Stimulated activated CD4-positive, alpha-beta T cell treated with anti-CD3 and anti-CD28 coated beads, Interleukin-2, amount 100 ng/mL, for 4 hours (primary cell): Measurements from ENCODE around the gene AKTIP.
A peak's percentile ranks its signal among the peaks of the same experiment; 100 is the strongest.

Experiments
- DNase-seq: peaks from one replicate; pipeline ENCODE4 v3.0.0-alpha.2; 2020; ENCODE audit warnings: low read depth

AKTIP gene

DNA sequence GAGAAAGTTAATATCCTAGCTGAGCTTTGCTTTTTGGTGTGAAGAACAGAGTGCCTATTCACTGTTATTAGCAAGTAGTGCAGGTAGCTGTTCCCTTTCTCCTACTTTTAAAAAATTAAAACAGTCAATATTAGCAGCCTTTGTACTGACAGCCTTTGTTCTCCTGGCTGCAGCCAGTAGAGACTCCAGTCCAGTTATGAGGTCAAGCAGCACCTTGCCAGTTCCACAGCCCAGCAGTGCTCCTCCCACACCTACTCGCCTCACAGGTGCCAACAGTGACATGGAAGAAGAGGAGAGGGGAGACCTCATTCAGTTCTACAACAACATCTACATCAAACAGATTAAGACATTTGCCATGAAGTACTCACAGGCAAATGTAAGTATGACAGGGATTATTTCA, 22.6 kb downstream of the AKTIP start:
- DNase-seq = no peak

DNA sequence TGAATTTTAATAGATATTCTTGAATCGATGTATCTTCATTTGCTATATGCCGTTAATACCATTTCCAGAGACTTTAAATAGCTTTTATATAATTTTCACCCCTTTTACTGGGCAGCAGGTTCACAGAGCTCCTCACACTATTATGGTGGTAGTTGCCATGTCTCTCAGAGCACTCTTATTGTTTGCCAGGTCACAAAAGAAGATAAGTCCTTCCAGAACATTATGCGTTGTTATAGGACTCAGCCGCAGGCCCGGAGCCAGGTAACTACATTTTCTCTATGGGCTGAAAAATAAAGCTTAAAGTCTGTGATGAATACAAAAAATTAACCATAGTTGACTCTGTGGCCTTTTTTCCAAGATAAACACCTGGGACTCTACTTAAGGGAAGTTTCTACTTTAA, 24.0 kb downstream of the AKTIP start:
- DNase-seq = no peak

DNA sequence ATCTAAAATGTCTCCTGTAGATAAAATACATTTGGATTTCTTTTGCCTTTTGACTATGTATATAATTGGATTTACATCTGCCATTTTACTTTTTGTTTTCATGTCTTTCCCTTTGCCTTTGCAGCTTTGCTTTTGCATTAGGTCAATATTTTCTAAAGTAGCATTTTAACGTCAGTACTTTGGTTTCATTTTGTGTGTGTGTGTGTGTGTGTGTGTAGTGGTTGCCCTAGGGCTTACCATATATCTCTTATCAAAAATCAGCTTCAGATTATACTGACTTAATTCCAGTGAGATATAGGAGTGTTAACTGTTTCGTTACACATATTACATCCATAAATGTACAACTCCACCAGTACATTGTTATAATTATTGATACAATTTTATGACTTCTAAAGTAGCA, 26.1 kb downstream of the AKTIP start:
- no peak for DNase-seq

DNA sequence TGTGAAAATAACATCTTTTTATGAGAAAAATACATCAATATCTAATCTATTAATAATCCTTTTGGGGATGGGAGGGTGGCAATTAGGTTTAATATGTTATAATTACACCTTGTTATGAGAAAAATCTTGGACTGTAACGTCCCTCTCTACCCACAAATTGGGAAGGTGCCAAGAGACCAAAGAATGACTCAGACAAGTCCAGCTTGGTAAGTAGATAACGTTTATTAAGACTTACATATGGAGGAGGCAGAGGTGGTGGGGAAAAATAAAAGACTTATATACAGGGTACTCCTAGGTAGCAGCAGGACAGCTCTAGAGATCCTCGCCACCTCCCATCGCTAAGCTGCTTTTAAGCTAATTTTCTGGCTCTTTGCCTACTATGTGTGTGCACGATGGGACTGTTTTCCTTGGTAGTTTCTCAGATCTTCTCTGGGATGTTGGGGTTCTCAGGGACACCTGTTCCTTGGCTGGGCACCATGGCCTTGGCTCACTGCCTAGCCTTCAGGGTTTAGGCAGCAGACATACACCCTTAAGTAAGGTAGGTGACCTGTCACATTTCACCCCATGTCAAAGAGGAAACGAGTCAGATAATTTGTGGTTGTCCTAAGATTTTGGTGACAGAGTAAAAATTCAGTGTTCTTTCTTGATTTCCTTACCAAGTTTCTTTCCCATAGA, 37.3 kb downstream of the AKTIP start:
- no peak for DNase-seq

DNA sequence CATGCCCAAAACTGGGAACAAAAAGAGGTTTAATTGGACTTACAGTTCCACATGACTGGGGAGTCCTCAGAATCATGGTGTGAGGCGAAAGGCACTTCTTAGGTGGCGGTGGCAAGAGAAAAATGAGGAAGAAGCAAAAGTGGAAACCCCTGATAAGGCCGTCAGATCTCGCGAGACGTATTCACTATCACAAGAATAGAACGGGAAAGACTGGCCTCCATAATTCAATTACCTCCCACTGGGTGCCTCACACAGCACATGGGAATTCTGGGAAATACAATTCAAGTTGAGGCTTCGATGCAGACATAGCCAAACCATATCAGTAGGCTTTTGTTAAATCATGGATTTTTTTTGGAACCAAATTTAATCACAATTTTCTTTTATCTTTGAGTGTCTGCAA, 44.4 kb downstream of the AKTIP start:
- DNase-seq = no peak

DNA sequence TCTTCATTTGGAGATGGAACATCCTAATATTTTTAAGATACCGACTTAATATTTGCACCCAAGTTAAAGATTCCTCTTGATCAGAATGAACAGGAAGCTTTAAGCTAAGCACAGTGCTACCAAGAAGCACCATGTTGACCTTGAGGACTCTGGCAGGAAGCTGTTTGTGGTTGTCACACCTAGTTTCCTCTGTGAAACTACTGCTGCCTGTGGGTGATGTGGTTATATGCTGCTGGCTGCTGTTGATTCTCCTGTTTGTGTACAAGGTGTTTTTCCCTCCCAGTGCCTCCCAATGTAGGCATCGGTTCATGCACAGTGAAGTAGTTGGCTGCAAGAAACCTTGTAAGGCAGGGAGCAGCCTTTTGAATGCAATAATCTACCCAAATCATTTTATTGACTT, 45.3 kb downstream of the AKTIP start:
- peak; percentile 56 for DNase-seq

DNA sequence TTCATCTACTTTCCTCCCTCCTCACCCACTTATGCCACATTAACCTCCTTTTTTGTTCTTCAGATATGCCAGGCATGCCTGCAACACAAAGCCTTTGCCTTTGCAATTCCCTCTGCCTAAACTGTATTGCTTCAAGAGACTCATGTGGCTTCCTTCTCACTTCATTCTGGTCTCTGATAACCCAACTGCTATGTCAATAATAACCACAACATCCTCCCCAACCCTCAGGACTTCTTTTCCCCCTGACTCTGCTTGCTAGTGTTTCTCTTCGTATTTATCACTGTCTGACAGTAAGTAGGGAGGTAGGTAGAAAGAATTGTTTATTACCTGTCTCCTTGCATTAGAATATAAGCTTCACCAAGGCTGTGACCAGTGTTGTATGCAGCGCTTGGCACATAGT, 46.4 kb downstream of the AKTIP start:
- DNase-seq = no peak

DNA sequence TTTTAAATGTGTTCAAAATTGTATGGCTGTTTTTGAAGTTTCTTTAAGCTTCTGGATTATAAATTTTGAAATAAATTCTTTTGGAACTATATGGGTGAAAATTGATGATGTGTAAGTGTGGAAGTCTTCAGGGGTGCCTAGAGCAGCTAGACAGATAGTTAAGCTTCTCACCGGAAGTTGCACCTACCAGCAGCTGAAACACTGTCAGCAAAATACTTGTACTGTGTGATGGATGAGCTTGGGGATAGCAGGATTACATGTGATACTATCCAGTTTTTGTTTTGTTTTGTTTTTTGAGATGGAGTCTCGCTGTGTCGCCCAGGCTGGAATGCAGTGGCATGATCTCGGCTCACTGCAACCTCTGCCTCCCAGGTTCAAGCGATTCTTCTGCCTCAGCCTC, 49.1 kb downstream of the AKTIP start:
- no peak for DNase-seq

DNA sequence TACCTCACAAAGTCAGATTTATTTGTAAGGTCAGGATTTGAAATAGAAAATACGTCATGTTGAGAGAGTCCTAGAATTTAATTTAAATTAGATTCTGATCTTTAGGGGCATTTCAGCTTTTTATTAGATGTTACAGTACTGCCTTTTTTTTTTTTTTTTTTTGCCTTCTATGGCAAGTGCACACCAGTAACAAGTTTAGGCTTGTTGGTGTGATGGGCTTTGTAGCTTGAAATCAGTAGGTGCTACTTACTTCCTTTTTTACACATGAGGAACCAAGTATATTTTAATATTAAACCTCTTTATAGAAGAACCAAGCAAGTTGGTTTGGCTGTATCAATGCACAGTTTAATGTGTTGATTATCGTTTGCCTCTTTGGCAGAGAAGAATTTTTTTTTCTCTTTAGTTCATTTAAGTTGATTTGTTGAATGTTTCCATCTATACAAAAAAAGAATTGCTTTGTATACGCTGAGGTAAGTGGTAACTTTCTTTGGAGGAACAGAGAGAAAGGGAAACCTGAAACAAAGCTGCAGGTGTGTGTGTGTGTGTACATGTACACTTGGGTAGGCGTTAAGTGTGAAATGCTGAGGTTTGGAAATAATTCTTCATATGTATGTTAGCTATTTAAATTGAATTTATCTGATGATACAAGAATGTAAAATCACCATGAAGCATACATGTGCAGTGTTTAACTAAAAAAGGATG, 53.0 kb downstream of the AKTIP start:
- DNase-seq = no peak

DNA sequence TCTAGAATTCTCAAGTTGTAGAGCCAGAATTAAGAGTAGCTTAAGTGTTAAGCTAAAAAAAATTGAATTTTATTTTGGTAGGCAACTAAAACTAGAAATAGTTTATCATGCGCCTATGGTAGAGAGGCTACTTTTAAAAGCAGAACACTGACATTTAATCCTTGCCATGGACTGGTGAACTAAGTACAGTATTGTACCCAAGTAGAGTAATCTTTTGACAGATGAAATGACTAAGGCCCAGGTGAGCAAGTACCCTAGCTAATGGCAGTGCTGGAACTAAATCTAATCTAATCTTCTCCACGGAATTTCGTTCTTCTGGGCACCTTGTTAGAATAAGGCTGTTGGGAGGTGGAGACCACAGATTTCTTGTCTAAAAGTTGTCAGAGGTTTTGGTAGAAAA, 56.9 kb downstream of the AKTIP start:
- DNase-seq = no peak

DNA sequence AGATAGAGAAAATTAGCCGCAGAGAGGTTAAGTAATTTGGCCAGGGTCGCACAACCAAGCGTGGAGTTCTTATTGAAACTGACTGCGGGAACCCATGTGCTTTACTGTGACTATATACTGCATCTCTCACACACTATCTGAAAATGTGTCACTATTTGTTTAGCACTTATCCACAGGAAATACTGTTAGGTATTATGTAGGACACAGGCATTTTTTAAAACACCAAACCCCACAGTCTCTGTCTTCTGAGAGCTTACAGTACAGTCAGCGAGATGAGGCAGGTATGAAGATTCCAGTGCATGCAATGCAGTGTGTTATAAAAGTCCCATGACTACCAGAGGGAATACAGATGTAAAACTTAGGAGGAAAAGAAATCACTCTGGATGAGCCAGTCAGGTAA, 57.5 kb downstream of the AKTIP start:
- DNase-seq = no peak
